KOPT-K1 (cell line): ENCODE data around the gene CRB3.
"Not testable (repeated sequence)": the region's sequence is repeated elsewhere in the genome, so short reads cannot be mapped to it uniquely, and the experiment has no call there.

Source experiments
- H3K27ac ChIP-seq: fragments of 200-600 bp; sonication (generic); 2 replicates; pipeline ENCODE4 v1.5.1; 2016; ENCODE audit warnings: antibody characterized with exemption, mild to moderate bottlenecking, low read depth, low read length; ENCODE audit not compliant: poor library complexity, severe bottlenecking
- H3K36me3 ChIP-seq: fragments of 200-600 bp; sonication (generic); 2 replicates; pipeline ENCODE4 v1.5.1; 2017; ENCODE audit warnings: antibody characterized with exemption, mild to moderate bottlenecking, low read length, moderate library complexity; ENCODE audit not compliant: insufficient read depth
- H3K9me3 ChIP-seq: fragments of 200-600 bp; sonication (generic); 2 replicates; pipeline ENCODE4 v1.5.1; 2017; ENCODE audit warnings: antibody characterized with exemption, low read length, mild to moderate bottlenecking; ENCODE audit not compliant: insufficient read depth, poor library complexity, severe bottlenecking

The CRB3 gene

DNA sequence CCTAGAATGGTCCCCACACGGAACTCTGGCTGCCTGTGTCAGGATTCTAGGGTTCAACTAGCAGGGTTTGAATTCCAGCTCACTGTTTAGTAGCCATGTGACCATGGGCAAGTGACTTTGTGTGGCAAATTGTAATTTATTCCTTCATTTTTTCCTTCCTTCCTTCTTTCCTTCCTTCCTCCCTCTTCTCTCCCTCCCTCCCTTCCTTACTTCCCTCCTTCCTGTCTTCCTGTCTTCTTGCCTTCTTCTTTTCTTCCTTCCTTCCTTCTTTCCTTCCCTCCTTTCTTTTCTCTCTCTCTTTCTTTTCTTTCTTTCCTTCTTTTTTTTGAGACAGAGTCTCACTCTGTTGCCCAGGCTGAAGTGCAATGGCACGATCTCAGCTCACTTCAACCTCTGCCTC, 26.1 kb downstream of the CRB3 start:
- Histone ChIP-seq H3K36me3 (no peaks in the 10 kb centered on the region), H3K27ac (peak overlapping the region; percentile 48), H3K9me3 (peaks cover 7% of the 10 kb centered on the region)

DNA sequence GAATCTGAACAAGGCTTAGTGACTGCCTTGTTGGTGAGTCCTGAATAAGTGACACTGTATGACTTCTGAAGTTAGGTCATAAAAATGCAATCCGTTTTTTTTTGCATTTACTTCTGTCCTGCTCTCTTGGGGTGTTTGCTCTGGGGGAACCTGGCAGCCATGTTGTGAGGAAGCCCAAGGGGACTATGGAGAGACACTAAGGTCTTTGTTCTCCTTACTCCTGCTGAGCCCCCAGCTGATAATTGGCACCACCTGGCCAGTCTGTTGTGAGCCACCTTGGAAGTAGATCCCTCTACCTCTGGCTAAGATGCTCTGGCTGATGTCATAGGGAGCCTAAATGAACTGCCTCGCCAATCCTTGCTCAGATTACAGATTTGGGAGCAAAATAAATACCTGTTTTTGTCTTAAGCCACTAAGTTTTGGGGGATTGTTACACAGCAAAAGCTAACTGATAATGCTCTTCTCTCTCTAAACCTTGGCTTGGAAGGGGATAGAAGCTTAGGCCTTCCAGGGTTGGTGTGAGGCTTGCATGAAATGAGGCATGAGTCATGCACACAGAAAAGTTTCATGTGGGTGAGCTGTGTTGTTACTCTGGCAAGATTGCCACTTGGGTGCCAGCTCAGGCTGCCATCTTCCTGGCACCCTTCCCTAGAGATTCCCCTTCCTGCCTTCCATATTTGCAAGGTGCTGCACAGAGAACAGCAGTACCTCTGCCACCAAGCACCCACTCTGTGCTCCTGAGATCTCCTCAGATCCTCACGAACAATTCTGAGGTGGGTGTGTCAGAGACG, 27.9 kb downstream of the CRB3 start:
- no peaks in the 10 kb centered on the region for H3K36me3 ChIP-seq
- H3K27ac ChIP-seq = no peak overlapping the region
- H3K9me3 ChIP-seq = peaks cover 7% of the 10 kb centered on the region

DNA sequence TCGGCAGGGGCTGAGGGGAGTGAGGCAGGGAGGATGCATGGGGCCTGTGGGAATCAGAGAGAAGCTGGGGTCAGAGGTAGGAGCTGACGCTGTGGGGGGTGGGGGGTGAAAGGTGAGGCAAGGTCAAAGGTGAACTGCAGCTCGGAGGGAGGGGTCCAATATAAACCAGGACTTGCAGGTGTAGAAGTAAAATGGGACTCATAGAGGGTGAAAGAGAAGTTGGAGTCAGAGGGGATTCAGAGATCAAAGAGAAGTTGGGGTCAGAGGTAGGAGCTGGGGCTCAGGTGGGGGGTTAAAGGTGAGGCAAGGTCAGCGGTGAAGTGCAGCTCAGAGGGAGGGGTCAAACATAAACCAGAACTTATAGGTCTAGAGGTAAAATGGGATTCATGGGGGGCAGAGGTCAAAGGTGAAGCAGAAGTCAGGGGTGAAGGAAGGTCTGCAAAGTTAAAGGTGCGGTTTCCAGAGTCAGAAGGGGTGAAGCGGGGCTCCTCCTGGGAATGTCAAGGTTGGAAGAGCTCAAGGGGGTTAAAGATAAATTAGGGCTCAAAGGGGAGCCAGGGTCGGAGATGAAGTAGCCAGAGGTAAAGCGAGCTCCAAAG, 30.5 kb downstream of the CRB3 start:
- Histone ChIP-seq H3K27ac (no peak overlapping the region), H3K36me3 (no peaks in the 10 kb centered on the region), H3K9me3 (peaks cover 7% of the 10 kb centered on the region)

DNA sequence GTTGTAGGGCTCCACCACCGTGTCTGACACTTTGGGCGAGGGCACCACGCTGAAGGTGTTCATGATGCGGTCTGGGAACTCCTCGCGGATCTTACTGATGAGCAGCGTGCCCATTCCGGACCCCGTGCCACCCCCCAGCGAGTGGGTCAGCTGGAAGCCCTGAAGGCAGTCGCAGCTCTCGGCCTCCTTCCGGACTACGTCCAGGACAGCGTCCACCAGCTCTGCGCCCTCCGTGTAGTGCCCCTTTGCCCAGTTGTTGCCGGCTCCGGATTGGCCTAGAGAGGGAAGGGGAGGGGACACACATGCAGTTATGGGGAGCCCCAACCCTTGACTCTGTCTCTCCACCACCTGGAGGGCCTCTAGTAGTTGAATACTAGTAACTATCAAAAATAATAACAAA, 31.9 kb downstream of the CRB3 start:
- peaks cover 7% of the 10 kb centered on the region for H3K9me3 ChIP-seq
- H3K27ac ChIP-seq = no peak overlapping the region
- H3K36me3 ChIP-seq = no peaks in the 10 kb centered on the region

DNA sequence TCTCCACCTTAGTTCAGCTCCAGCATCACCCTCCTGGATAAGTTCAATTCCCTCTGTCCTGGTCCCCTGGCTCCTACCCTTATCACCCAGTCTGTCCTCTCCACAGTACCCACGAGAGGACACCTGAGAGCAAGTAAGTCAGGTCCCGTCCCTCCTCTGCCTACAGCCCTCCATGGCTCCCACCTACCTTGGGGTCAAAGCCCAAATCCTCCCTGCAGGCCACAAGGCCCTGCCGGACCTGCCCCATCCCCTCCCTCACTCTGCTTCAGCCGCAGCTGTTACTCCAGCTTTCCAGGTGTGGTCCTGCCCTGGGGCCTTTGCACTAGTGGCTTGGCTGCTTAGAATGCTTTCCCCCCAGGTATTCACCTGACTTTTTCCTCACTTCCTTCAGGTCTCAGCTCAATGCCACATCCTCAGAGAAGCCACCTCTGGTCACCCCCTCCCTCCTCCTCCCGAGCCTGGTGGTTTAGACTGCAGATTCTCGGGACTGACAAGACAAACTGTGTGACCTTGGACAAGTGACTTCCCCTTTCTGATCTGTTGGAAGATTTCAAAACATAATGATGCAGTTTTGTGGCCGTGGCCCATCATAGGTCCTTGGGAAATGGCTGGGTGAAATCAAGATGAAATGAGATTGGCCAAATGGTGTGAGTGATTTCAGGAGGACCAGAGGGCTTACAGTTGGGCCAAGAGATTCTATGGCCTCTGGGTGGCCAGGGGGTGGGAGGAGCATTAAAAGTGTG, 34.4 kb downstream of the CRB3 start:
- no peak overlapping the region for H3K27ac ChIP-seq
- H3K36me3 ChIP-seq = no peaks in the 10 kb centered on the region
- H3K9me3 ChIP-seq = no peaks in the 10 kb centered on the region

- no peaks in the 10 kb centered on the region for H3K36me3 ChIP-seq
- H3K27ac ChIP-seq = no peak overlapping the region
- H3K9me3 ChIP-seq = no peaks in the 10 kb centered on the region
These were observed 35.1 kb downstream of the CRB3 start for GRCh38 chr19:6499052-6499790.

DNA sequence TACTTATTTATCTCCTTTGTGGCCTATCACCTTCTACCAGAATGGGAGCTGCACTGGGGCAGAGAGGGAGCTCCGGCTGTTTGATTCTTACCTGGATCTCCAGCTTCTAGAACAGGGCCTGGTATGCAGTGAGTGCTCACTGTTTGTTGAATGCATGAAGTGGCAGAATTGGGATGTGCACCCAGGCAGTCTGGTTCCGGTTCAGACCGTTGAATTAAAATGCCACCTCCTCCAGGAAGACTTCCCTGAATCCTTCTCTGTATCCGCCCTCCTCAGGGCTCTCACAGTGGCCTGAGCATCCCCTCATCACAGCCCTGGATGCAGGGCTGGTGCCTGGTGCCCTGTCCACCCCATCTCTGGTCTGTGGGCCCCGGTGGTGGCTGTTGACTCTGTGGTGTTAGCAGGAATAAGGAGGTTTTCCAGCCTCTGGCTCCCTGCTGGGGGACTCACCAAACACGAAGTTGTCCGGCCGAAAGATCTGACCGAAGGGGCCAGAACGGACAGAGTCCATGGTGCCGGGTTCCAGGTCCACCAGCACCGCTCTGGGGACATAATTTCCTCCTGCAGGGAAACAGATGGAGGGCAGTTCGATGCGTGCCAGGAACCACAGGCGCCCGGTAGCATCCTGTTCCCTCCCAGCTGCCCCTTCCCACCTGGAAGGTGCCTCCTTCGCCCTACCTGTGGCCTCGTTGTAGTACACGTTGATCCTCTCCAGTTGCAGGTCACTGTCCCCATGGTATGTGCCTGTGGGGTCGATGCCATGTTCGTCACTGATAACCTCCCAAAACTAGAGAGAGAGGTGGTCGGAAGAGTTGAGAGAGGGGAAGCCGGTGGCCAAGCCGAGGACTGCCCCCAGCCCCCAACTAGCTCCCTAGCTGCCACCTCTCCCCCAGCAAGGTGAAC, 37.0 kb downstream of the CRB3 start:
- Histone ChIP-seq H3K9me3 (no peaks in the 10 kb centered on the region), H3K36me3 (no peaks in the 10 kb centered on the region), H3K27ac (no peak overlapping the region)

- Histone ChIP-seq H3K36me3 (no peaks in the 10 kb centered on the region), H3K27ac (peak within 1 kb of the TSS; percentile 3), H3K9me3 (no peaks in the 10 kb centered on the region)
These were observed 37.9 kb downstream of the CRB3 start, which contains the start of gene TUBB4A for GRCh38 chr19:6501740-6502648. TUBB4A (minus strand) TSS chr19:6502309; CDS start chr19:6502212, 97 bp downstream.

DNA sequence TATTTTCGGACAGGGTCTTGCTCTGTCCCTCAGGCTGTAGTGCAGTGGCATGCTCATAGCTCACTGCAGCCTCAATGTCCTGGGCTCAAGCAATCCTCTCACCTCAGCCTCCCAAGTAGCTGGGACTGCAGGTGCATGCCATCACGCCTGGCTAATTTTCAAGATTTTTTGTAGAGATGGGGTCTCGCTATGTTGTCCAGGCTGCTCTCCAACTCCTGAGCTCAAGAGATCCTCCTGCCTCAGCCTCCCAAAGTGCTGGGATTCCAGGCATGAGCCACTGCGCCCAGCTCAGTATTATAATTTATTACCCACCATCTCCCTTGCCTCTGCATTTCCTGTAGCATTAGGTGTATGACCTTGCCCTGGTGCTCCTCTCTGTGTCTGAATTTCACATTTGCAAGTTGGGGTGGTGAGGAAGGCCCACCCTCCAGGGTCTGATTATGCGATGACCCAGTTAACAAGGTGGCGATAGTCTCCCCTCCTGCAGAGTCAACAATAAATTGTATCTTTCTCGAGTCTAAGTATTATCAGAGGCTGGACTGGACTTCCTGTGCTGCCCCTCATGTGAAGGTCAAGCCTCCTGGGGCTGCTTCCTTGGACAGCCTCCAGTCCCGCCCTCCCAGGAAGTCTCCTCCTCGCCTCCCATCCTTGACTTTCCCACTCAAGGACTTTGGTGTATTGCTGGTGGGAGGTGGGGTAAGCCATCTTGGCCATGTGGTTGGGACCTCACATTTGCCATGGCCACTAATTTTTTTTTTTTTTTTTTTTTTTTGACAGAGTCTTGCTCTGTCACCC, 39.5 kb downstream of the CRB3 start:
- no peak overlapping the region for H3K27ac ChIP-seq
- H3K9me3 ChIP-seq = no peaks in the 10 kb centered on the region
- no peaks in the 10 kb centered on the region for H3K36me3 ChIP-seq

- not testable (repeated sequence) for H3K9me3 ChIP-seq, H3K27ac ChIP-seq, H3K36me3 ChIP-seq
These were observed 44.1 kb downstream of the CRB3 start for GRCh38 chr19:6508028-6508771.

DNA sequence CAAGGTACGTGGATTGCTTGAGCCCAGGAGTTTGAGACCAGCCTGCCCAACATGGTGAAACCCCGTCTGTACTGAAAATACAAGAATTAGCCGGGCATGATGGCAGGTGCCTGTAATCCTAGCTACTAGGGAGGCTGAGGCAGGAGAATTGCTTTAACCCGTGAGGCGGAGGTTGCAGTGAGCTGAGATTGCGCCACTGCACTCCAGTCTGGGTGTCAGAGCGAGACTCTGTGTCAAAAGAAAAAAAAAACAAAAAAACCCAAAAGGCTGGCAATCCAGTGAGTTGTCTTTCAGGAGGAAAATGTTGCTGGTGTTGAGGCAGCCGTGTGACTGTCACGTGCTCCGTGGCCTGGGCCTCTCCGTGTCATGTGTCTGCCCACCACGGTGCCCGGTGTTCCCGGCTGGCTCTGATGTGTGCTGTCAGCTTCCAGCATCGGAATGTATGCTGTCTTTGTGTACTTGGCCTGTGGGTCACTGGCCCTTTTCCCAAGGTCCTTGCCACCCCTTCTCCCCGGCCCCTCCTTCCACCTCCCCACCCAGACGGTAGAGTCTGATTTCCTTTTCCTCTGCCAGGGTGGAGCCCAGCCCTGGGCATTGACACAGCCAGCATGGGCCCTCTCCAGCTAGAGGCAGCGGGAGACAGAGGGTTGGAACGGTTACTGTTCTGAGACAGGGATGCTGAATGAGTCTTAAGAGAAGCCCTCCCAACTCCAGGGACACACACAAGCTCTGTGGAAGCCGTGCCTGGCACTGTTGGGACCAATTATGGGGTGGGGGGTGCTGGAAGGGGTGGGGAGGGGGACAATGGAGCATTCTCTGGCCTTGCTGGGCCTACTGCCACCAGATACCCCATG, 45.3 kb downstream of the CRB3 start:
- H3K27ac ChIP-seq = no peak overlapping the region
- no peaks in the 10 kb centered on the region for H3K36me3 ChIP-seq
- H3K9me3 ChIP-seq = no peaks in the 10 kb centered on the region

DNA sequence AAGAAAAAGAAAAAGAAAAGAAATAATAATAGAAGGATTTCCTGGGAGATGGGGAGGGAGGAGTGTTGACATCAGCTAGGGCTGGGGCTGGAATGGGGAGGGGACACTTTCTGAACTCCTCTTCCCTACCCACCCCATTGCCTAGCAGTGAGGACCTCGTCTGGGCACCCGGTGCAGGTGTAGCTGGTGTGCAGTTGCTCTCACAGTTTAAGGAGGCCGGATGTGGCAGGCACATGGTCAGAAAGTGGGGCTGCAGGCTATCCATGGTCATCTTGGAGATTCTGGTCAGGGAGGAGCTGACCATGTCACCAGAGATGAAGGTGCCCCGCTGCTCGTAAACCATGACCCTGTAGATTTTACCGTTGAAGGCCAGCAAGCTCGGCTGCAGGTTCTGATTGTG, 46.5 kb downstream of the CRB3 start:
- no peaks in the 10 kb centered on the region for H3K36me3 ChIP-seq
- no peaks in the 10 kb centered on the region for H3K9me3 ChIP-seq
- H3K27ac ChIP-seq = no peak overlapping the region
